HG03103 (cell line): ENCODE data around the gene MICU1.
"Not testable (repeated sequence)": the region's sequence is repeated elsewhere in the genome, so short reads cannot be mapped to it uniquely, and the experiment has no call there.

Source experiments
- ATAC-seq: cut with Tn5 transposase; IDR thresholded peaks from one replicate; pipeline ENCODE4 v1.9.1; 2021; ENCODE audit warnings: low read depth; ENCODE audit not compliant: unreplicated experiment

MICU1 gene, protein sequence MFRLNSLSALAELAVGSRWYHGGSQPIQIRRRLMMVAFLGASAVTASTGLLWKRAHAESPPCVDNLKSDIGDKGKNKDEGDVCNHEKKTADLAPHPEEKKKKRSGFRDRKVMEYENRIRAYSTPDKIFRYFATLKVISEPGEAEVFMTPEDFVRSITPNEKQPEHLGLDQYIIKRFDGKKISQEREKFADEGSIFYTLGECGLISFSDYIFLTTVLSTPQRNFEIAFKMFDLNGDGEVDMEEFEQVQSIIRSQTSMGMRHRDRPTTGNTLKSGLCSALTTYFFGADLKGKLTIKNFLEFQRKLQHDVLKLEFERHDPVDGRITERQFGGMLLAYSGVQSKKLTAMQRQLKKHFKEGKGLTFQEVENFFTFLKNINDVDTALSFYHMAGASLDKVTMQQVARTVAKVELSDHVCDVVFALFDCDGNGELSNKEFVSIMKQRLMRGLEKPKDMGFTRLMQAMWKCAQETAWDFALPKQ

DNA sequence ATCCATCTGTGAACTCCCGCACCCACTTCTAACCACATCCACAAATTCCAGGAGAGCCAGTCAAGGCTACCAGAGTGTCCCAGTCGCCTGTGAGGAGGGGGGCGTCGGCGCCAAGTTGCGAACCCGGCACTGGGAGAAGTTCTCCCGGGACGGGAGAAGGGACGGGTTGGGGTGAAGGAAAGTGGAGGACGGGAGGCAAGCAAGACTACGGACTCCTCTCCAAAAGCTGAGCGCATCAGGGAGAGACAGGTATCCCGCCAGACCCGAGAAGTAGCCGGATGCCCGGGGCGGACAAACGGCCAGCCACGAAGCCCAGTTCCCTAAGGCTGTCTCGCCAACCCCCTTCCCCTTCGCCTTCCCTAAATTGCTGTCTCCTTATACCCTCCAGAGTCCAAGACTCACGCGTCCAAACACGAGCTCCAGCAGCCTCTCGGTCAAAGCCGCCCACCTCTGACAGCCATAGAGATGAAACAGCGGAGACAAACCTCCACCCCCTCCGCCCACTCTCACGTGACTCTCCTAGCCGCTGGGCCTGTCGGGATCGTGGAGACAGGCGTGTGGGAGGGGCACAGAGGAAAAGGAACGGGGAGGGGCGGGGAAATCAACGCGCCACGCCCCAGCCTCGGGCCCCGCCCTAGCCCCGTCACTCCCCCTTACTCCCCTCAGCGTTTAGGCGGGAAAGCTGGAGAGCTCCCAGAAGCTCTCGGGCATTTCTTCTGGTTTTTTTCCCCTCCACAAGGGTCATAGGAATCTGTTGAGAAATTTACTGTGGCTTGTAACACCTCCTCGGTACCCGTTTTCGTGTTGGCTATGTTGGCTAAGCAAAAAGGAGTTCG lies at the start of gene MICU1:
Gene MICU1, minus strand, starts transcription at position 472 of the 836 bp plus-strand sequence. CDS start 59,286 bp downstream, outside the sequence.
- ATAC-seq: peak; percentile 91

DNA sequence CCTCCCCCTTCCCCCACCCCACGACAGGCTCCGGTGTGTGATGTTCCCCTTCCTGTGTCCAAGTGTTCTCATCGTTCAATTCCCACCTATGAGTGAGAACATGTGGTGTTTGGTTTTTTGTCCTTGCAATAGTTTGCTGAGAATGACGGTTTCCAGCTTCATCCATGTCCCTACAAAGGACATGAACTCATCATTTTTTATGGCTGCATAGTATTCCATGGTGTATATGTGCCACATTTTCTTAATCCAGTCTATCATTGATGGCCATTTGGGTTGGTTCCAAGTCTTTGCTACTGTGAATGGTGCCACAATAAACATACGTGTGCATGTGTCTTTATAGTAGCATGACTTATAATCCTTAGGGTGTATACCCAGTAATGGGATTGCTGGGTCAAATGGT lies 48.3 kb upstream of the MICU1 start:
- not testable (repeated sequence) for ATAC-seq

DNA sequence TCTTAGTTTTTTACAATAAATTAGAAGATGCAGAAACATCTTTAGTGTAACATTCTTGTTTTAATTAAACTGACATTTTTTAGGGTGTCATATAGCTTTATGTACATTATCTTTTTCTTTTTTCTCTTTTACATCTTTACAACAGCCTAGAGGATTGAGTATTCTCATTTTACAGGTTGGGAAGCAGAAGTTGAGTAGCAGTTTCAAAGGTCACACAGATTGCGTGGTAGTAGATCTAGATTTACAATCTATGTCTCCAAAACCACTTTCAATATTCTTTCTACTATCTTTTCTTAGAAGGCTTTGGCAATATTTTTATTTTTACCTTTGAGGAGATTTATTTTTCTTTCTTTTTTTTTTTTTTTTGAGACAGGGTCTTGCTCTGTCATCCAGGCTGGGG lies 47.4 kb upstream of the MICU1 start:
- ATAC-seq: no peak

- no peak for ATAC-seq
Measured at GRCh38 chr10:72667207-72667864, 41.5 kb upstream of the MICU1 start.

DNA sequence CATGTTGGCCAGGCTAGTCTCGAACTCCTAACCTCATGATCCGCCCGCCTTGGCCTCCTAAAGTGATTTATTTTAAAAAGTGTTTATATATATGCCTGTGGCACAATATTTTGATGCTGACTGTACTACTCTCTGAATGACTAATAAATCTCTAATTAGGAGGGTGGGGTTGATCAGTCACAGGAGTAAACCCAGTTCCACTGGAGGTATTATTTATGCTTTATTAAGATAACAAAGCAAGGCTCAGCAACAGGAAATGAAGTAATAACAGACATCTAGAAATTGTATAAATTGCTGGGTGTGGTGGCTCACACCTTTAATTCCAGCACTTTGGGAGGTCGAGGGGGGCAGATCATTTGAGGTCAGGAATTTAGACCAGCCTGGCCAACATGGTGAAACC lies 40.0 kb upstream of the MICU1 start:
- no peak for ATAC-seq

DNA sequence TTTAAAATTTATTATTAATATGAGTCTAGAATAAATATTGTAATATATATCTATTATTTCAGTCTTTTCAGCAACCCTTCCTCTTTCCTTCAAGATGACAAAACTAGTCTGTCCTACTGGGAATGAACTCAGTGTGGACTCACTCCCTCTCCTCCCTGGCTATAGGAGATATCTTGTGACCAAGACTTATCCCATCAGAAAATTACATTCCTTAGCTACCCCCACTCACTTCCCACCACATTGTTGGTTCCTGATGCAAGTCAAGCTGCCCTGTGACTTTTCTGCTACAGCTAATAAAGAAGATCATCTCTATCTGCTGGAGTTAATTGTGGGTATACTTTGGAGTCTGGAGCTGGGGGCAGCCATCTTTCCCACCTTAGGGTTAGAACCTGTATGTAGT lies 38.1 kb upstream of the MICU1 start:
- no peak for ATAC-seq

DNA sequence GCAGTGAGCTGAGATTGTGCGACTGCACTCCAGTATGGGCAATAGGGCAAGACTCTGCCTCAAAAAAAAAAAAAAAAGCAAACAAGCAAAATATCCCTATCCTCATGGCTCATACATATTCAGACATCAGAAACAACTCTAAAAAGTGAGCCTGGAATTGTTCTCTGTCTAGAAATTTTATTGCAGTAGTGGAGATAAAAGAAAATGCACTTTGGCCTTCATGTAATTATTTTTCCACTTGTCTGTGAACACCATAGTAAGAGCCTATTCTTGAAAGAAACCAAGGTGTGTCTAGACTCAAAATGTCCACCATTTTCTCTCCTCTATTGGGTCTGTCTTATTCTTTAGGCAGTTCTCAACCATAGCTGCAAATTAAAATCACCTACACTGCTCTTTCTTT lies 35.6 kb upstream of the MICU1 start:
- ATAC-seq: no peak

DNA sequence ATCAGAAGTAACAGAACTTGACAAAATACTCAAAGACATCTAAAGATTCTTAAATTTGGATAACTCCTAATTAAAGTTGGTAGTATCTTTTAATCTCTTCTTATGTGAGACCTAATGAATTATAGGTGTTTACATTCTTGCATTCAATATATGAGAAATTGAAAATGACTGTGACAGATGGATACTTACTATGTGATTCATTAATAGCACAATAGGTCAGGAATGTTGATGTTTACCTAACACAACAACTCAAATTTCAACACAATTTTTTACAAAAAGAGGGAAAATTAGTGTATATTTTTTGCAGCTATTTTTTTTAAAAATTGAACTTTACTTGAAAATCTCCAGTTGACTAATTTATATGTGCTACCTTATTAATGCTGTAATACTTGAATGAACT lies 34.3 kb upstream of the MICU1 start:
- ATAC-seq: no peak

- no peak for ATAC-seq
Measured at GRCh38 chr10:72659694-72660093, 33.8 kb upstream of the MICU1 start.

- ATAC-seq: no peak
Measured at GRCh38 chr10:72658696-72659400, 33.0 kb upstream of the MICU1 start.

DNA sequence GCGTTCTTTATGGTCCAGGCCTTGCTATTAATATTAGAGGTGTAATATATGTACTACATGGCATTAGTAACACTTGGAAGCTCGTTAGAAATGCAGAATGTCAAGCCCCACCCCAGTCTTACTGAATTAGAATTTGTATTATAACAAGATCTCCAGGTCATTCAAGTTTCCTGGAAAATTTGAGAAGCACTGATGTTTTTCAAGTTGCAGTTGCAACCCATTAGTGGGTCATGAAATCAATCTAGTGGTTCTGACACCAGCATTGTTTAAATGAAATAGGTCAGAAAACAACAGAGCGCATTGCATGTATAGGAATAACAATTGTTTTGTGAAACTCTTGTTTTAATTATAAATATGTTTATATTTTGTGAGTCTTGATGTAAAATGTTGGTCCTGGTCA lies 28.8 kb upstream of the MICU1 start:
- no peak for ATAC-seq

GRCh38 chr10:72653383-72654096 lies 27.7 kb upstream of the MICU1 start:
- no peak for ATAC-seq

DNA sequence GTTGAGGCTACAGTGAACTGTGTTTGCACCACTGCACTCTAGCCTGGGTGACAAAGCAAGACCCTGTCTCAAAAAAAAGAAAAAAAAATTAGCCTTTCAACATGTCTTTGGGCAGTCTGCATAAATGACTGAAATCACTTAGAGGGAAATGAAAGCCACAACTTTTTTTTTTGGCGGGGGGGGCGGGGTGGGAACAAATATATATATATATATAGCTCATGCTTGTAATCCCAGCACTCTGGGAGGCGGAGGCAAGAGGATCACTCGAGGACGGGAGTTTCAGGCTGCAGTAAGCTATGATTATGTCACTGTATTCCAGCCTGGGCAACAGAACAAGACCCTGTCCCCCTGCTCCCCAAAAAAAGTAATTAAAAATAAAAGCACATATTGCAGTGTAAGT lies 23.4 kb upstream of the MICU1 start:
- no peak for ATAC-seq

- ATAC-seq: no peak
Measured at GRCh38 chr10:72648301-72648700, 22.4 kb upstream of the MICU1 start.

- ATAC-seq: not testable (repeated sequence)
Measured at GRCh38 chr10:72646971-72647370, 21.1 kb upstream of the MICU1 start.

DNA sequence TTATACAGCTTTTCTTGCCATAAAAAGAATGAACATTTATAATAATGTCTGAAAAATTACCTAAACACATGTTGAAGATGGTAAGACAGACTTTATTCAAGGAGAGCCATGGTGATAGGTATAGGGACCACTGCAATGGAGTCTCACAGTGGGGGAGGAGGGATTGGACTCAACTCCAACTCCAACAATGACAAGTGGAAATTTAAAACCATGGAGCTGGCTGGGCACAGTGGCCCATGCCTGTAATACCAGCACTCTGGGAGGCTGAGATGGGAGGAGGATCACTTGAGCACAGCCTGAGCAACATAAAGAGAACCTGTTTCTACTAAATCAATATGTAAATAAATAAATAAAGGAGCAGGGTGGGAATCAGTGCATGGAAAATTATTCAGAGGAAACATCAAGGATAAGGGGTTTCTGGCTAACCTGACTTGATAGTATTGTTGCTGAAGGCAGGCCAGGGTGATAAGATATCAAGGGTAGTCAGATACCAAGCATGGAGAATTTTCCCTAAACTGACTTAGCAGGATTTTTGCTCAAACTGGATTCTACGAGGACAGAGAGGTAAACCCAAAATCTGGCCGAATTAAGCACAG lies 19.5 kb upstream of the MICU1 start:
- ATAC-seq: no peak

GRCh38 chr10:72642318-72642717 lies 16.4 kb upstream of the MICU1 start:
- no peak for ATAC-seq

- no peak for ATAC-seq
Measured at GRCh38 chr10:72639441-72639873, 13.6 kb upstream of the MICU1 start.
